AG04450 (cell line): ENCODE measurements around the gene EIF3L. TPM values are rescaled to one million over a fixed set of nuclear protein-coding genes. Genes with fewer than 3 reads are reported as not detected.

Experiments used
- CTCF ChIA-PET: fragments of 300-600, 350-600 bp; formaldehyde crosslinking; extraction: SDS; loops from one replicate; lab custom pipeline; 2022; ENCODE audit warnings: antibody characterized with exemption, inconsistent platforms; lab: Charles Lee
- POLR2A ChIA-PET: fragments of 350-600 bp; formaldehyde crosslinking; extraction: SDS; loops from one replicate; lab custom pipeline; 2021; ENCODE audit warnings: antibody characterized with exemption, inconsistent platforms; lab: Yijun Ruan, JAX
- DNase-seq: peaks from one replicate; pipeline ENCODE4 v3.0.0-alpha.2; 2011; ENCODE audit warnings: low read depth, low spot score
- H3K27ac ChIP-seq: one replicate; pipeline ENCODE4 v1.5.1; 2012; ENCODE audit warnings: low read depth, low read length, control low read depth
- H3K27me3 ChIP-seq: one replicate; pipeline ENCODE4 v1.6.0; 2012; ENCODE audit warnings: low read length; ENCODE audit not compliant: control insufficient read depth, insufficient read depth
- H3K4me3 ChIP-seq: 2 replicates; pipeline ENCODE4 v1.5.1; 2011; ENCODE audit warnings: mild to moderate bottlenecking, low read depth, low read length, control low read depth
- H3K9me3 ChIP-seq: 2 replicates; pipeline ENCODE4 v1.5.1; 2012; ENCODE audit warnings: low read length; ENCODE audit not compliant: control insufficient read depth, insufficient read depth
- polyA plus RNA-seq: library from polyadenylated mRNA; depleted of rRNA; stranded (reverse); fragments of >200 nt; gene quantifications from 2 replicates; pipeline ENCODE4 v1.2.3, GENCODE V29; 2011
- TF ChIP-seq, protein P1 (sequence below): IDR thresholded peaks from 2 replicates; pipeline ENCODE4 v1.5.1; 2011; ENCODE audit warnings: low read depth, low read length, control low read depth, inconsistent platforms

The EIF3L gene
- polyA plus RNA-seq, 1 experiment: 833 TPM

DNA sequence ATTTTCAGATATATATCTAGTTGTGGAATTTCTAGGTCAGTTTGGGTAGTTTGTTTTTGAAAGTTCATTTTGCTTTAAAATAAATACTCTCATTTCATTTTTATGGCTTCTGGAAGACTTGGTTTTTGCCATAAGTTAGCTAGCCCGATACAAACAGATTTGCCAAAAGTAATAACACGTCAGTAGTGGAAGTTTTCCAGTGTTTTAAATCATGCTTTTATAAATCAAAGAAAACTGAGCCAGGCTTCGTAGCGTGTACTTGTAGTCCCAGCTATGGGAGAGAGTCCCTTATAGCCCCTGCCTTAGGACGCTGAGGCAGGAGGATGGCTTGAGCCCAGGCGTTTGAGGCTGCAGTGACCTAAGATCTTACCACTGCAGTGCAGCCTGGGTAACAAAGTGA, 35.2 kb downstream of the EIF3L start:
- no peaks in the 10 kb centered on the region for H3K9me3 ChIP-seq
- ChIA-PET CTCF (interaction anchor here (1.1 to 1.8 kb wide), 2 partner anchors 21 to 67 kb away, joined by 3 to 7 read pairs; no protein-coding TSS in a partner anchor), POLR2A (no interaction called here)
- TF ChIP-seq, protein P1, sequence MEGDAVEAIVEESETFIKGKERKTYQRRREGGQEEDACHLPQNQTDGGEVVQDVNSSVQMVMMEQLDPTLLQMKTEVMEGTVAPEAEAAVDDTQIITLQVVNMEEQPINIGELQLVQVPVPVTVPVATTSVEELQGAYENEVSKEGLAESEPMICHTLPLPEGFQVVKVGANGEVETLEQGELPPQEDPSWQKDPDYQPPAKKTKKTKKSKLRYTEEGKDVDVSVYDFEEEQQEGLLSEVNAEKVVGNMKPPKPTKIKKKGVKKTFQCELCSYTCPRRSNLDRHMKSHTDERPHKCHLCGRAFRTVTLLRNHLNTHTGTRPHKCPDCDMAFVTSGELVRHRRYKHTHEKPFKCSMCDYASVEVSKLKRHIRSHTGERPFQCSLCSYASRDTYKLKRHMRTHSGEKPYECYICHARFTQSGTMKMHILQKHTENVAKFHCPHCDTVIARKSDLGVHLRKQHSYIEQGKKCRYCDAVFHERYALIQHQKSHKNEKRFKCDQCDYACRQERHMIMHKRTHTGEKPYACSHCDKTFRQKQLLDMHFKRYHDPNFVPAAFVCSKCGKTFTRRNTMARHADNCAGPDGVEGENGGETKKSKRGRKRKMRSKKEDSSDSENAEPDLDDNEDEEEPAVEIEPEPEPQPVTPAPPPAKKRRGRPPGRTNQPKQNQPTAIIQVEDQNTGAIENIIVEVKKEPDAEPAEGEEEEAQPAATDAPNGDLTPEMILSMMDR: no peak
- H3K4me3 ChIP-seq: no peak overlapping the region
- H3K27me3 ChIP-seq: no peaks in the 10 kb centered on the region
- DNase-seq: no peak
- H3K27ac ChIP-seq: no peak overlapping the region

GRCh38 chr22:37887584-37888378, 38.6 kb downstream of the EIF3L start:
- peak overlapping the region; percentile 69 for H3K27ac ChIP-seq
- TF ChIP-seq, protein P1: peak; percentile 79
- H3K27me3 ChIP-seq: no peaks in the 10 kb centered on the region
- POLR2A ChIA-PET: interaction anchor here (0.6 to 2.3 kb wide), 6 partner anchors 11 to 66 kb away, joined by 3 to 13 read pairs (median 4); partner anchors contain the start of genes C22orf23, MICALL1 and POLR2F
- CTCF ChIA-PET: interaction anchor here (0.5 to 2.7 kb wide), 29 partner anchors 9 to 511 kb away, joined by 3 to 44 read pairs (median 5); partner anchors contain the start of genes C22orf23, MICALL1 and POLR2F
- peak; percentile 47 for DNase-seq
- H3K4me3 ChIP-seq: no peak overlapping the region
- no peaks in the 10 kb centered on the region for H3K9me3 ChIP-seq

DNA sequence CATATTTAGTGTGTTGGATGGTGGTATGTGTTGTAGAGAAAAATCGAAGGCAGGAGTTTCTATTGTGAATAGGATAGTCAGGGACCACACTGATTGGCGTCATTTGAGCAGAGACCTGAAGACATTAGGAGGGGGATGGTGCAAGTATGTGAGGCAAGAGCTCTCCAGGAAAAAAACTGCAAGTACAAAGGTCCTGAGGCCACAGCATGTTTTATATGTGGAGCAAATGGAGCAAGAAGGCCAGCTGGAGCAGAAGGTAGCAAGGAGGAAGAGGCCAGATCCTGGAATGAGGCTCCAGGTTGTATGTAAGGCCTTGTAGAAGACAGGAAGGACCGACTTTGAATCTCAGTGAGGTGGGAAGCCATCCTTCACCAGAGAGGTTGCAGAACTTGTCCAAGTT, 42.7 kb downstream of the EIF3L start:
- ChIA-PET CTCF (interaction anchor here (0.5 kb wide), 1 partner anchor 46 kb away, joined by 8 read pairs; no protein-coding TSS in a partner anchor), POLR2A (no interaction called here)
- no peak for DNase-seq
- no peak overlapping the region for H3K4me3 ChIP-seq
- no peak overlapping the region for H3K27ac ChIP-seq
- no peaks in the 10 kb centered on the region for H3K27me3 ChIP-seq
- no peaks in the 10 kb centered on the region for H3K9me3 ChIP-seq
- TF ChIP-seq, protein P1: no peak

DNA sequence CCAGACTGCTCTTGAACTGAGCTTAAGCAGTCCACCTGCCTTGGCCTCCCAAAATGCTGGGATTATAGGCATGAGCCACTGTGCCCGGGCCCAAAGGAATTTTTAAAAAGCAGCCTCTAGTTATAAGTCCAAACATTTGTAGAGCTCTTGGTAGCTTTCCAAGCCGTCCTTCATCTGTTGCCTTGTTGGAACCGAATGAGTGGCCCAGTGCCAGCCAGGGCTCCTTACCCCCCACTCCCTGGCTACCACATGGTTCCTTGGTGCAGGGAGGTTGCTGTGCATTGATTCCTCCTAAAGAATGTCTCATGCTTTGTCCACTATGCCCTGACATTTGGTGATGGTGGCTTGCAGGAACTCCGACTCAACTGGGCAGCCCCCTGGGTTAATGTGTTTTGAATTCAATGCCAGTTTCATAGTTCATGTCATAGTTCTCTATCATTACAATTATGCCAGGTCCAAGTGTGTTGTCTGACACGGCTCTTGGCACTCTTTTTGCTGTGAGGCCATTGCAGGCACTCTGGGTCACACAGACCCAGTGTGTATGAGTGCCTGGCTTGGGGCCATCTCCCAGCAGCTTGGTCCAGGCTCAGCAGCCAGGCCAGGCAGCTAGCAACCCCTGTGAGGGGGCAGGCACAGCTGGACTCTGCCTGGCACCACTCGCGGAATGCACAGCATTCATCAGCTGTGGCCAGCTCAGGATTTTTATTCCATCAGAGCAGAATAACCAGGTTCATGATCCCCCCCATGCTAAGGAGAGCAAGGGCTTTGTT, 43.5 kb downstream of the EIF3L start:
- POLR2A ChIA-PET: interaction anchor here (1.6 kb wide), 1 partner anchor 12 kb away, joined by 4 read pairs; no protein-coding TSS in a partner anchor
- no peak for DNase-seq
- Histone ChIP-seq H3K4me3 (no peak overlapping the region), H3K9me3 (no peaks in the 10 kb centered on the region), H3K27ac (no peak overlapping the region), H3K27me3 (no peaks in the 10 kb centered on the region)
- TF ChIP-seq, protein P1: no peak
- CTCF ChIA-PET: interaction anchor here (1.3 kb wide), 1 partner anchor 30 kb away, joined by 3 read pairs; no protein-coding TSS in a partner anchor
